HepG2 (cell line): ENCODE data around the gene NSMF. TPM values are rescaled to one million over a fixed set of nuclear protein-coding genes. Genes with fewer than 3 reads are reported as not detected.

Experiments
- ARHGAP35 ChIP-seq: sonication (generic); formaldehyde crosslinking; IDR thresholded peaks from 2 replicates; pipeline ENCODE4 v1.9.0; 2022; ENCODE audit warnings: mild to moderate bottlenecking, inconsistent platforms, moderate library complexity, missing genetic modification reagents, borderline replicate concordance
- ATM ChIP-seq: fragments of 450-650 bp; IDR thresholded peaks from 2 replicates; pipeline ENCODE4 v1.7.1; 2017; ENCODE audit warnings: mild to moderate bottlenecking, borderline replicate concordance
- EED ChIP-seq: sonication (generic); formaldehyde crosslinking; IDR thresholded peaks from 2 replicates; pipeline ENCODE4 v1.5.0; 2020; ENCODE audit warnings: mild to moderate bottlenecking, missing genetic modification reagents
- HNF4A ChIP-seq: sonication (generic); formaldehyde crosslinking; IDR thresholded peaks from 2 replicates; pipeline ENCODE4 v1.4.0; 2020; ENCODE audit warnings: missing genetic modification reagents
- JARID2 ChIP-seq: sonication (generic); formaldehyde crosslinking; IDR thresholded peaks from 2 replicates; pipeline ENCODE4 v1.8.1; 2023; ENCODE audit warnings: missing genetic modification reagents, inconsistent platforms; ENCODE audit not compliant: insufficient replicate concordance
- KAT2B ChIP-seq: fragments of 150-350 bp; IDR thresholded peaks from 2 replicates; pipeline ENCODE4 v1.6.1; 2014; ENCODE audit warnings: low read depth, low read length, borderline replicate concordance
- MAFF ChIP-seq: IDR thresholded peaks from 2 replicates; pipeline ENCODE4 v1.6.1; 2011; ENCODE audit warnings: low read depth, low read length, improper control_type of control experiment
- MED13 ChIP-seq: sonication (generic); formaldehyde crosslinking; IDR thresholded peaks from 2 replicates; pipeline ENCODE4 v1.5.0; 2020; ENCODE audit warnings: missing genetic modification reagents
- MEIS1 ChIP-seq: sonication (generic); formaldehyde crosslinking; IDR thresholded peaks from 2 replicates; pipeline ENCODE4 v1.9.0; 2021; ENCODE audit warnings: mild to moderate bottlenecking, missing genetic modification reagents, moderate library complexity, borderline replicate concordance
- PAXIP1 ChIP-seq: sonication (generic); formaldehyde crosslinking; conservative IDR thresholded peaks from 2 replicates; pipeline ENCODE4 v1.4.0; 2020; ENCODE audit warnings: mild to moderate bottlenecking, missing genetic modification reagents, moderate library complexity
- PLSCR1 ChIP-seq: sonication (generic); formaldehyde crosslinking; IDR thresholded peaks from 2 replicates; pipeline ENCODE4 v1.5.0; 2020; ENCODE audit warnings: missing genetic modification reagents, mild to moderate bottlenecking, borderline replicate concordance
- ZNF160 ChIP-seq: sonication (generic); formaldehyde crosslinking; IDR thresholded peaks from 2 replicates; pipeline ENCODE4 v1.8.0; 2022; ENCODE audit warnings: mild to moderate bottlenecking, inconsistent platforms, missing genetic modification reagents
- ZNF207 ChIP-seq: fragments of 450-650 bp; IDR thresholded peaks from 2 replicates; pipeline ENCODE4 v1.6.1; 2016; ENCODE audit warnings: antibody characterized with exemption, borderline replicate concordance
- ZNF234 ChIP-seq: sonication (generic); formaldehyde crosslinking; conservative IDR thresholded peaks from 2 replicates; pipeline ENCODE4 v1.5.1; 2020; ENCODE audit warnings: mild to moderate bottlenecking, missing genetic modification reagents
- ZNF333 ChIP-seq: sonication (generic); formaldehyde crosslinking; IDR thresholded peaks from 2 replicates; pipeline ENCODE4 v1.4.0; 2020; ENCODE audit warnings: mild to moderate bottlenecking, missing genetic modification reagents, borderline replicate concordance
- ZNF33A ChIP-seq: sonication (generic); formaldehyde crosslinking; IDR thresholded peaks from 2 replicates; pipeline ENCODE4 v1.5.1; 2020; ENCODE audit warnings: missing genetic modification reagents, mild to moderate bottlenecking, moderate library complexity, borderline replicate concordance
- ZNF713 ChIP-seq: sonication (generic); formaldehyde crosslinking; IDR thresholded peaks from 2 replicates; pipeline ENCODE4 v1.4.0; 2020; ENCODE audit warnings: mild to moderate bottlenecking, missing genetic modification reagents
- ZNF83 ChIP-seq: sonication (generic); formaldehyde crosslinking; IDR thresholded peaks from 2 replicates; pipeline ENCODE4 v1.4.0; 2020; ENCODE audit warnings: missing genetic modification reagents, mild to moderate bottlenecking, borderline replicate concordance
- ZSCAN25 ChIP-seq: sonication (generic); formaldehyde crosslinking; IDR thresholded peaks from 2 replicates; pipeline ENCODE4 v1.8.0; 2022; ENCODE audit warnings: mild to moderate bottlenecking, missing genetic modification reagents
- polyA plus RNA-seq, 8 experiments: library from polyadenylated mRNA; depleted of rRNA in 3 of 8; stranded (reverse) in 7 of 8; unstranded in 1 of 8; fragments of >200 nt; fragmentation: Illumina TruSeq in 4 of 8; extraction: Trizol in 4 of 8; gene quantifications; 2 replicates each; pipeline versions ENCODE4 v1.2.1 to v1.2.3, GENCODE V29; 2011 to 2016; ENCODE audit warnings: low read depth in 4 of 8, missing spikeins in 1 of 8, mixed read lengths in 1 of 8; ENCODE audit not compliant: insufficient read depth in 1 of 8
- total RNA-seq, 5 experiments: library from RNA; depleted of rRNA; stranded (reverse); fragments of >200 nt; fragmentation: Illumina TruSeq; extraction: Trizol; gene quantifications; 2 replicates each; pipeline ENCODE4 v1.2.3, GENCODE V29; 2016; ENCODE audit warnings: low read depth in 1 of 5
- TF ChIP-seq, protein P1 (sequence below): sonication (generic); formaldehyde crosslinking; IDR thresholded peaks from 2 replicates; pipeline ENCODE4 v1.4.0; 2020; ENCODE audit warnings: missing genetic modification reagents, low read depth, mild to moderate bottlenecking, borderline replicate concordance
- TF ChIP-seq, protein P2 (sequence below): sonication (generic); formaldehyde crosslinking; IDR thresholded peaks from 2 replicates; pipeline ENCODE4 v1.5.1; 2020; ENCODE audit warnings: missing genetic modification reagents, mild to moderate bottlenecking, borderline replicate concordance

Gene NSMF
- total and polyA plus RNA-seq, 2 of the 13 experiments (the other 11 are each of a cell fraction or from before 2014, with no cell fraction given): 44.3 to 183 TPM

GRCh38 chr9:137422604-137423513 lies 36.3 kb downstream of the NSMF start, which contains the start of the genes EXD3 and NOXA1 (continued):
- TF ChIP-seq PAXIP1 (CRISPR knock-in tag) (no peak), PLSCR1 (no peak), ZNF83 (no peak), ZNF207 (no peak), ZNF234 (CRISPR knock-in tag) (no peak), ATM (no peak), ZSCAN25 (CRISPR knock-in tag) (peak; percentile 57), MED13 (no peak; the same call in 1 of the 2 replicates), ZNF713 (CRISPR knock-in tag) (no peak), MEIS1 (CRISPR knock-in tag) (no peak), EED (CRISPR knock-in tag) (no peak), KAT2B (no peak), JARID2 (CRISPR knock-in tag) (no peak), ZNF33A (no peak), MAFF (no peak), ZNF333 (no peak), HNF4A (peak; percentile 36), ARHGAP35 (no peak), ZNF160 (CRISPR knock-in tag) (0 out of 2 replicates have a peak, but pooled peaks have one; percentile 42)
- TF ChIP-seq, protein P1, sequence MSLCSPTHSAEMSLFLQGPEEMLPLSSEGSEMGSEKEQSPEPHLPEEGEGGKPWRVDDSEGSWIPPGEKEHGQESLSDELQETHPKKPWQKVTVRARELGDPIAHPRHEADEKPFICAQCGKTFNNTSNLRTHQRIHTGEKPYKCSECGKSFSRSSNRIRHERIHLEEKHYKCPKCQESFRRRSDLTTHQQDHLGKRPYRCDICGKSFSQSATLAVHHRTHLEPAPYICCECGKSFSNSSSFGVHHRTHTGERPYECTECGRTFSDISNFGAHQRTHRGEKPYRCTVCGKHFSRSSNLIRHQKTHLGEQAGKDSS (CRISPR knock-in tag): peak; percentile 82; the same call in 1 of the 2 replicates
- TF ChIP-seq, protein P2, sequence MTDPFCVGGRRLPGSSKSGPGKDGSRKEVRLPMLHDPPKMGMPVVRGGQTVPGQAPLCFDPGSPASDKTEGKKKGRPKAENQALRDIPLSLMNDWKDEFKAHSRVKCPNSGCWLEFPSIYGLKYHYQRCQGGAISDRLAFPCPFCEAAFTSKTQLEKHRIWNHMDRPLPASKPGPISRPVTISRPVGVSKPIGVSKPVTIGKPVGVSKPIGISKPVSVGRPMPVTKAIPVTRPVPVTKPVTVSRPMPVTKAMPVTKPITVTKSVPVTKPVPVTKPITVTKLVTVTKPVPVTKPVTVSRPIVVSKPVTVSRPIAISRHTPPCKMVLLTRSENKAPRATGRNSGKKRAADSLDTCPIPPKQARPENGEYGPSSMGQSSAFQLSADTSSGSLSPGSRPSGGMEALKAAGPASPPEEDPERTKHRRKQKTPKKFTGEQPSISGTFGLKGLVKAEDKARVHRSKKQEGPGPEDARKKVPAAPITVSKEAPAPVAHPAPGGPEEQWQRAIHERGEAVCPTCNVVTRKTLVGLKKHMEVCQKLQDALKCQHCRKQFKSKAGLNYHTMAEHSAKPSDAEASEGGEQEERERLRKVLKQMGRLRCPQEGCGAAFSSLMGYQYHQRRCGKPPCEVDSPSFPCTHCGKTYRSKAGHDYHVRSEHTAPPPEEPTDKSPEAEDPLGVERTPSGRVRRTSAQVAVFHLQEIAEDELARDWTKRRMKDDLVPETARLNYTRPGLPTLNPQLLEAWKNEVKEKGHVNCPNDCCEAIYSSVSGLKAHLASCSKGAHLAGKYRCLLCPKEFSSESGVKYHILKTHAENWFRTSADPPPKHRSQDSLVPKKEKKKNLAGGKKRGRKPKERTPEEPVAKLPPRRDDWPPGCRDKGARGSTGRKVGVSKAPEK (CRISPR knock-in tag): no peak
